ENCODE results near the gene BCL2.

DNA sequence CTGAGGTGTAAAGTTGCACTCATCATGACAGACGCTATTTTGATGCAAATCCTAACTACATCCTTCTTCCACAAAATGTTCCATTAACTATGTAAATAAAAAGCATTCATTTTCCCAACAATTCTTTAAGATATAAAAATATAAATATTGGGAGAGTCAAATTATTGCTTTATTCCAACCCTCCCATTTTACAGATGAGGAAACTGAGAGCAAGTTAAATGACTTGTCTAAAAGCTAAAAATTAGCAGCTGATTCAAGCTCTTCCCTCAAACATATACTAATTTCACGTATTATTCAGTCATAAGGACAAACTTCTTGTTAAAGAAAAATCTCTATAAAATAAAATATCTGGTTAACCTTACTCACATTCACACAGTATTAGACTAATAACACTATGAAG is 30.7 kb upstream of the BCL2 start:
- TF ChIP-seq POLR2A (IDR thresholded peaks at IDR 0.05; ENCODE audit: low read depth, low read length) (no peak), TAF1 (IDR thresholded peaks at IDR 0.05; ENCODE audit: borderline replicate concordance, low read depth, low read length) (no peak)

Data from GM12892 (cell line).